Amygdala (tissue), 56 donors: Measurements from ENCODE around the gene ST6GAL2.

ENCODE experiments used
- DNase-seq, 56 donors: peaks; one replicate each; lab custom pipeline; 2025; lab: John Stamatoyannopoulos, UW

The ST6GAL2 gene

GRCh38 chr2:106764614-106765013, 121.4 kb downstream of the ST6GAL2 start:
- DNase-seq = no peak

GRCh38 chr2:106759966-106760365, 126.0 kb downstream of the ST6GAL2 start:
- DNase-seq = no peak

- no peak for DNase-seq
Measured at GRCh38 chr2:106758901-106759497, 127.0 kb downstream of the ST6GAL2 start.
